T-helper 17 cell (primary cell): ENCODE data around the gene TNFRSF12A. TPM values are rescaled to one million over a fixed set of nuclear protein-coding genes. Genes with fewer than 3 reads are reported as not detected.

Experiments
- ATAC-seq: fragments of 150-1000 bp; cut with Tn5 transposase; 2 replicates; pipeline ENCODE4 v1.10.0; 2021; ENCODE audit warnings: mild to moderate bottlenecking, moderate library complexity
- DNase-seq, 3 donors: peaks; one replicate each; pipeline versions ENCODE4 v3.0.0 to v3.0.0-alpha.2; 2020 to 2021
- H3K9me3 ChIP-seq: one replicate; pipeline ENCODE4 v1.7.0; 2013; ENCODE audit warnings: low read length, mild to moderate bottlenecking; ENCODE audit not compliant: control insufficient read depth, poor library complexity, severe bottlenecking
- H3K27ac Mint-ChIP-seq: one replicate; pipeline ENCODE4 v1.8.0; 2022; ENCODE audit warnings: mild to moderate bottlenecking, moderate library complexity, mixed read lengths
- H3K27me3 Mint-ChIP-seq: one replicate; pipeline ENCODE4 v1.8.0; 2022; ENCODE audit warnings: mixed read lengths
- H3K36me3 Mint-ChIP-seq: one replicate; pipeline ENCODE4 v1.8.0; 2022; ENCODE audit warnings: low read depth, mixed read lengths
- H3K4me1 Mint-ChIP-seq: one replicate; pipeline ENCODE4 v1.8.0; 2022; ENCODE audit warnings: mild to moderate bottlenecking, mixed read lengths
- H3K4me3 Mint-ChIP-seq: one replicate; pipeline ENCODE4 v1.8.0; 2022; ENCODE audit warnings: mild to moderate bottlenecking, moderate library complexity, mixed read lengths
- total RNA-seq, 4 donors: library from RNA in 2 of 4; stranded (reverse) in 2 of 4; gene quantifications; one replicate each; pipeline ENCODE4 v1.2.3 and lab custom pipeline; 2022 to 2026

Gene TNFRSF12A
- total RNA-seq, 2 donors from 2014 or later = 0.92 to 1.3 TPM

- peak overlapping the region; percentile 83 for H3K4me3 Mint-ChIP-seq
- no peaks in the 10 kb centered on the region for H3K9me3 ChIP-seq
- DNase-seq (peak; percentile 85 to 92 (median 89)), ATAC-seq (peak; percentile 44)
- no peak overlapping the region for H3K27ac Mint-ChIP-seq
- peaks cover 24% of the 10 kb centered on the region for H3K4me1 Mint-ChIP-seq
- no peaks in the 10 kb centered on the region for H3K36me3 Mint-ChIP-seq
- H3K27me3 Mint-ChIP-seq = peaks cover 28% of the 10 kb centered on the region
These were observed 8.0 kb downstream of the TNFRSF12A start for GRCh38 chr16:3027983-3028715.

GRCh38 chr16:3028716-3029319 lies 8.7 kb downstream of the TNFRSF12A start:
- Mint-ChIP-seq H3K27ac (no peak overlapping the region), H3K27me3 (peaks cover 34% of the 10 kb centered on the region), H3K36me3 (peaks cover 1% of the 10 kb centered on the region), H3K4me1 (peaks cover 21% of the 10 kb centered on the region), H3K4me3 (peak overlapping the region; percentile 66)
- no peaks in the 10 kb centered on the region for H3K9me3 ChIP-seq
- ATAC-seq (no peak), DNase-seq (no peak)

- Mint-ChIP-seq H3K36me3 (peaks cover 4% of the 10 kb centered on the region), H3K27ac (peak overlapping the region; percentile 60), H3K4me1 (peaks cover 18% of the 10 kb centered on the region), H3K27me3 (peaks cover 43% of the 10 kb centered on the region), H3K4me3 (peak overlapping the region; percentile 86)
- no peak for DNase-seq
- H3K9me3 ChIP-seq = no peaks in the 10 kb centered on the region
- ATAC-seq = peak; percentile 39
These were observed 9.5 kb downstream of the TNFRSF12A start for GRCh38 chr16:3029491-3030221.

- ATAC-seq (no peak), DNase-seq (no peak)
- H3K27me3 Mint-ChIP-seq = peaks cover 49% of the 10 kb centered on the region
- H3K4me1 Mint-ChIP-seq = peaks cover 18% of the 10 kb centered on the region
- no peaks in the 10 kb centered on the region for H3K9me3 ChIP-seq
- H3K36me3 Mint-ChIP-seq = peaks cover 5% of the 10 kb centered on the region
- H3K27ac Mint-ChIP-seq = peak overlapping the region; percentile 60
- peak overlapping the region; percentile 86 for H3K4me3 Mint-ChIP-seq
These were observed 10.3 kb downstream of the TNFRSF12A start for GRCh38 chr16:3030222-3031212.

GRCh38 chr16:3032624-3033023 lies 12.5 kb downstream of the TNFRSF12A start:
- H3K36me3 Mint-ChIP-seq = peaks cover 7% of the 10 kb centered on the region
- DNase-seq (no peak), ATAC-seq (no peak)
- peaks cover 18% of the 10 kb centered on the region for H3K4me1 Mint-ChIP-seq
- H3K9me3 ChIP-seq = no peaks in the 10 kb centered on the region
- peak overlapping the region; percentile 60 for H3K27ac Mint-ChIP-seq
- H3K27me3 Mint-ChIP-seq = peaks cover 60% of the 10 kb centered on the region
- H3K4me3 Mint-ChIP-seq = peak overlapping the region; percentile 5

GRCh38 chr16:3035289-3035971 lies 15.3 kb downstream of the TNFRSF12A start:
- Mint-ChIP-seq H3K27ac (no peak overlapping the region), H3K36me3 (peaks cover 7% of the 10 kb centered on the region), H3K4me1 (peaks cover 5% of the 10 kb centered on the region), H3K4me3 (peak overlapping the region; percentile 62), H3K27me3 (peaks cover 67% of the 10 kb centered on the region)
- no peak for DNase-seq
- H3K9me3 ChIP-seq = no peaks in the 10 kb centered on the region
- no peak for ATAC-seq

GRCh38 chr16:3035972-3036725 lies 16.0 kb downstream of the TNFRSF12A start:
- no peak overlapping the region for H3K27ac Mint-ChIP-seq
- ATAC-seq = no peak
- peaks cover 5% of the 10 kb centered on the region for H3K4me1 Mint-ChIP-seq
- peaks cover 71% of the 10 kb centered on the region for H3K27me3 Mint-ChIP-seq
- no peak for DNase-seq
- peaks cover 7% of the 10 kb centered on the region for H3K36me3 Mint-ChIP-seq
- no peaks in the 10 kb centered on the region for H3K9me3 ChIP-seq
- peak overlapping the region; percentile 62 for H3K4me3 Mint-ChIP-seq

- H3K27ac Mint-ChIP-seq = no peak within 1 kb of the TSS
- H3K4me1 Mint-ChIP-seq = peaks cover 3% of the 10 kb centered on the region
- no peaks in the 10 kb centered on the region for H3K9me3 ChIP-seq
- peak within 1 kb of the TSS; percentile 67 for H3K4me3 Mint-ChIP-seq
- peaks cover 71% of the 10 kb centered on the region for H3K27me3 Mint-ChIP-seq
- DNase-seq (no peak), ATAC-seq (no peak)
- H3K36me3 Mint-ChIP-seq = peaks cover 7% of the 10 kb centered on the region
These were observed 16.7 kb downstream of the TNFRSF12A start, which contains the start of gene BICDL2 for GRCh38 chr16:3036726-3037315. Gene BICDL2 (minus strand): TSS chr16:3036944. CDS start chr16:3035496, 1,448 bp downstream.

GRCh38 chr16:3038256-3038655 lies 18.1 kb downstream of the TNFRSF12A start:
- peaks cover 7% of the 10 kb centered on the region for H3K36me3 Mint-ChIP-seq
- no peaks in the 10 kb centered on the region for H3K4me1 Mint-ChIP-seq
- H3K4me3 Mint-ChIP-seq = no peak overlapping the region
- H3K9me3 ChIP-seq = no peaks in the 10 kb centered on the region
- no peak overlapping the region for H3K27ac Mint-ChIP-seq
- H3K27me3 Mint-ChIP-seq = peaks cover 67% of the 10 kb centered on the region
- ATAC-seq = no peak
- no peak for DNase-seq

- Mint-ChIP-seq H3K27ac (no peak overlapping the region), H3K4me1 (no peaks in the 10 kb centered on the region), H3K4me3 (no peak overlapping the region), H3K36me3 (peaks cover 6% of the 10 kb centered on the region), H3K27me3 (peaks cover 67% of the 10 kb centered on the region)
- ATAC-seq = no peak
- H3K9me3 ChIP-seq = no peaks in the 10 kb centered on the region
- DNase-seq = no peak
These were observed 18.7 kb downstream of the TNFRSF12A start for GRCh38 chr16:3038896-3039295.

- Mint-ChIP-seq H3K4me3 (no peak overlapping the region), H3K27ac (no peak overlapping the region), H3K27me3 (peaks cover 58% of the 10 kb centered on the region), H3K4me1 (peaks cover 7% of the 10 kb centered on the region), H3K36me3 (peaks cover 4% of the 10 kb centered on the region)
- ATAC-seq (no peak), DNase-seq (no peak)
- H3K9me3 ChIP-seq = no peaks in the 10 kb centered on the region
These were observed 22.2 kb downstream of the TNFRSF12A start for GRCh38 chr16:3042376-3042775.
